Skin epidermis (tissue), 12 donors: ENCODE data around the gene AKR1D1.
"Not testable (repeated sequence)": the region's sequence is repeated elsewhere in the genome, so short reads cannot be mapped to it uniquely, and the experiment has no call there.

Experiments
- H3K27ac ChIP-seq, 21 experiments: fragments of 200-600 bp; sonication (generic) in 11 of 21; one replicate each; pipeline ENCODE4 v1.5.0; 2020; ENCODE audit warnings: mild to moderate bottlenecking in 3 of 21, inconsistent platforms in 2 of 21, moderate library complexity in 2 of 21
- H3K4me3 ChIP-seq, 7 experiments: fragments of 200-600 bp; sonication (generic) in 2 of 7; one replicate each; pipeline ENCODE4 v1.5.0; 2020; ENCODE audit warnings: inconsistent platforms in 2 of 7, mild to moderate bottlenecking in 2 of 7, moderate library complexity in 1 of 7

The AKR1D1 gene

GRCh38 chr7:138115047-138115446 is 38.8 kb downstream of the AKR1D1 start:
- Histone ChIP-seq H3K4me3 (no peak overlapping the region), H3K27ac (no peak overlapping the region)

- no peak overlapping the region for H3K27ac ChIP-seq
- H3K4me3 ChIP-seq, result no peak overlapping the region
These were observed 39.9 kb downstream of the AKR1D1 start for GRCh38 chr7:138116141-138116540.

- Histone ChIP-seq H3K4me3 (no peak overlapping the region), H3K27ac (no peak overlapping the region)
These were observed 40.6 kb downstream of the AKR1D1 start for GRCh38 chr7:138116892-138117291.

- H3K4me3 ChIP-seq, result no peak overlapping the region
- no peak overlapping the region for H3K27ac ChIP-seq
These were observed 44.0 kb downstream of the AKR1D1 start for GRCh38 chr7:138120140-138120827.

GRCh38 chr7:138122162-138122561 is 45.9 kb downstream of the AKR1D1 start:
- Histone ChIP-seq H3K4me3 (no peak overlapping the region), H3K27ac (no peak overlapping the region)

GRCh38 chr7:138125119-138125518 is 48.9 kb downstream of the AKR1D1 start:
- no peak overlapping the region for H3K4me3 ChIP-seq

GRCh38 chr7:138125598-138126111 is 49.4 kb downstream of the AKR1D1 start:
- peak overlapping the region in 1 of 21 experiments; percentile 58 for H3K27ac ChIP-seq

More at GRCh38 chr7:138125119-138125518, 48.9 kb downstream of the AKR1D1 start:
- peak overlapping the region in 2 of 21 experiments; percentile 16 to 58 for H3K27ac ChIP-seq

GRCh38 chr7:138126928-138127327 is 50.7 kb downstream of the AKR1D1 start:
- H3K4me3 ChIP-seq, result no peak overlapping the region
- no peak overlapping the region for H3K27ac ChIP-seq

More at GRCh38 chr7:138125598-138126111, 49.4 kb downstream of the AKR1D1 start:
- no peak overlapping the region for H3K4me3 ChIP-seq

- Histone ChIP-seq H3K27ac (no peak overlapping the region), H3K4me3 (no peak overlapping the region)
These were observed 51.7 kb downstream of the AKR1D1 start for GRCh38 chr7:138127996-138128395.

GRCh38 chr7:138129551-138130165 is 53.4 kb downstream of the AKR1D1 start:
- Histone ChIP-seq H3K27ac (no peak overlapping the region), H3K4me3 (no peak overlapping the region)

- H3K4me3 ChIP-seq, result no peak overlapping the region
- H3K27ac ChIP-seq, result no peak overlapping the region
These were observed 61.3 kb downstream of the AKR1D1 start for GRCh38 chr7:138137423-138138171.

GRCh38 chr7:138138244-138138643 is 62.0 kb downstream of the AKR1D1 start:
- no peak overlapping the region for H3K4me3 ChIP-seq
- H3K27ac ChIP-seq, result no peak overlapping the region

- no peak overlapping the region for H3K27ac ChIP-seq
These were observed 66.4 kb downstream of the AKR1D1 start for GRCh38 chr7:138142583-138143201.

GRCh38 chr7:138144958-138145357 is 68.7 kb downstream of the AKR1D1 start:
- Histone ChIP-seq H3K27ac (no peak overlapping the region), H3K4me3 (no peak overlapping the region)

More at GRCh38 chr7:138142583-138143201, 66.4 kb downstream of the AKR1D1 start:
- no peak overlapping the region for H3K4me3 ChIP-seq

GRCh38 chr7:138146221-138146620 is 70.0 kb downstream of the AKR1D1 start:
- not testable (repeated sequence) for H3K4me3 ChIP-seq, H3K27ac ChIP-seq

- not testable (repeated sequence) for H3K4me3 ChIP-seq, H3K27ac ChIP-seq
These were observed 70.8 kb downstream of the AKR1D1 start for GRCh38 chr7:138146757-138147734.

- Histone ChIP-seq H3K4me3 (no peak overlapping the region), H3K27ac (no peak overlapping the region)
These were observed 75.7 kb downstream of the AKR1D1 start for GRCh38 chr7:138151731-138152577.

GRCh38 chr7:138154661-138155060 is 78.4 kb downstream of the AKR1D1 start:
- Histone ChIP-seq H3K4me3 (no peak overlapping the region), H3K27ac (no peak overlapping the region)
